Activated CD8-positive, alpha-beta memory T cell treated with anti-CD3 and anti-CD28 coated beads, Interleukin-2, amount 10 ng/mL, durations not matched to agents 7 days and 5 days (primary cell): Measurements from ENCODE around the gene ARL11. TPM values are rescaled to one million over a fixed set of nuclear protein-coding genes. Genes with fewer than 3 reads are reported as not detected.
A peak's percentile ranks its signal among the peaks of the same experiment; 100 is the strongest.

Experiments
- ATAC-seq: fragments of 150-1000 bp; cut with Tn5 transposase; one replicate; pipeline ENCODE4 v1.10.0; 2021; ENCODE audit warnings: moderate library complexity
- CTCF ChIA-PET: fragments of 350-600 bp; sonication (Branson Sonifier 250); formaldehyde crosslinking; loops from one replicate; lab custom pipeline; 2021; ENCODE audit warnings: antibody characterized with exemption; lab: Charles Lee
- DNase-seq: peaks from one replicate; pipeline ENCODE4 v3.0.0-alpha.2; 2020
- H3K27ac Mint-ChIP-seq: one replicate; pipeline ENCODE4 v1.8.0; 2021; ENCODE audit warnings: mild to moderate bottlenecking, mixed read lengths
- H3K27me3 Mint-ChIP-seq: one replicate; pipeline ENCODE4 v1.8.0; 2021; ENCODE audit warnings: mixed read lengths
- H3K36me3 Mint-ChIP-seq: one replicate; pipeline ENCODE4 v1.8.0; 2021; ENCODE audit warnings: mild to moderate bottlenecking, mixed read lengths
- H3K4me1 Mint-ChIP-seq: one replicate; pipeline ENCODE4 v1.8.0; 2021; ENCODE audit warnings: mixed read lengths
- H3K4me3 Mint-ChIP-seq: one replicate; pipeline ENCODE4 v1.8.0; 2021; ENCODE audit warnings: mild to moderate bottlenecking, moderate library complexity, mixed read lengths
- H3K9me3 Mint-ChIP-seq: one replicate; pipeline ENCODE4 v1.8.0; 2022; ENCODE audit warnings: low read depth, mixed read lengths
- total RNA-seq, 2 experiments: library from RNA; stranded (reverse); gene quantifications; one replicate each; pipeline ENCODE4 v1.2.3, GENCODE V29; 2021

The ARL11 gene
- total RNA-seq, 2 experiments from 2014 or later: 0.89 to 2.1 TPM

GRCh38 chr13:49622174-49622946 is 5.9 kb upstream of the ARL11 start:
- Mint-ChIP-seq H3K9me3 (no peaks in the 10 kb centered on the region), H3K36me3 (no peaks in the 10 kb centered on the region), H3K4me1 (peaks cover 3% of the 10 kb centered on the region), H3K4me3 (no peak overlapping the region), H3K27ac (no peak overlapping the region), H3K27me3 (peaks cover 3% of the 10 kb centered on the region)
- CTCF ChIA-PET: no interaction called here
- DNase-seq: no peak
- ATAC-seq: no peak

- no peaks in the 10 kb centered on the region for H3K9me3 Mint-ChIP-seq
- CTCF ChIA-PET: no interaction called here
- peaks cover 15% of the 10 kb centered on the region for H3K4me1 Mint-ChIP-seq
- no peaks in the 10 kb centered on the region for H3K36me3 Mint-ChIP-seq
- ATAC-seq (no peak), DNase-seq (no peak)
- peaks cover 3% of the 10 kb centered on the region for H3K27me3 Mint-ChIP-seq
- no peak overlapping the region for H3K4me3 Mint-ChIP-seq
- H3K27ac Mint-ChIP-seq: no peak overlapping the region
These were observed 4.1 kb upstream of the ARL11 start for GRCh38 chr13:49624229-49624628.

- DNase-seq (no peak), ATAC-seq (no peak)
- Mint-ChIP-seq H3K4me3 (no peak overlapping the region), H3K27me3 (peaks cover 3% of the 10 kb centered on the region), H3K27ac (no peak overlapping the region), H3K9me3 (no peaks in the 10 kb centered on the region), H3K36me3 (no peaks in the 10 kb centered on the region), H3K4me1 (peaks cover 16% of the 10 kb centered on the region)
- CTCF ChIA-PET: no interaction called here
These were observed 2.8 kb upstream of the ARL11 start for GRCh38 chr13:49625392-49626079.

GRCh38 chr13:49629196-49629938 is 1.1 kb downstream of the ARL11 start:
- H3K4me1 Mint-ChIP-seq: peaks cover 16% of the 10 kb centered on the region
- H3K36me3 Mint-ChIP-seq: no peaks in the 10 kb centered on the region
- CTCF ChIA-PET: interaction anchor here (1.2 to 1.6 kb wide), 3 partner anchors 12 to 307 kb away, joined by 3 to 7 read pairs (median 3); partner anchors contain the start of gene SPRYD7
- no peaks in the 10 kb centered on the region for H3K27me3 Mint-ChIP-seq
- peak overlapping the region; percentile 12 for H3K27ac Mint-ChIP-seq
- H3K9me3 Mint-ChIP-seq: no peaks in the 10 kb centered on the region
- H3K4me3 Mint-ChIP-seq: peak overlapping the region; percentile 82
- no peak for ATAC-seq
- no peak for DNase-seq

GRCh38 chr13:49629947-49630346 is 1.6 kb downstream of the ARL11 start:
- H3K36me3 Mint-ChIP-seq: no peaks in the 10 kb centered on the region
- no peak for ATAC-seq
- no peak overlapping the region for H3K27ac Mint-ChIP-seq
- H3K9me3 Mint-ChIP-seq: no peaks in the 10 kb centered on the region
- CTCF ChIA-PET: interaction anchor here (1.5 kb wide), 1 partner anchor 306 kb away, joined by 3 read pairs; the partner anchor contains the start of gene SPRYD7
- H3K4me3 Mint-ChIP-seq: no peak overlapping the region
- DNase-seq: no peak
- H3K27me3 Mint-ChIP-seq: no peaks in the 10 kb centered on the region
- H3K4me1 Mint-ChIP-seq: peaks cover 21% of the 10 kb centered on the region

- Mint-ChIP-seq H3K27ac (no peak overlapping the region), H3K4me3 (no peak overlapping the region), H3K36me3 (no peaks in the 10 kb centered on the region), H3K4me1 (peaks cover 27% of the 10 kb centered on the region), H3K9me3 (no peaks in the 10 kb centered on the region), H3K27me3 (no peaks in the 10 kb centered on the region)
- DNase-seq: no peak
- CTCF ChIA-PET: no interaction called here
- no peak for ATAC-seq
These were observed 2.3 kb downstream of the ARL11 start for GRCh38 chr13:49630580-49630979.

- Mint-ChIP-seq H3K4me3 (no peak overlapping the region), H3K4me1 (peaks cover 37% of the 10 kb centered on the region), H3K27me3 (no peaks in the 10 kb centered on the region), H3K9me3 (no peaks in the 10 kb centered on the region), H3K36me3 (no peaks in the 10 kb centered on the region), H3K27ac (no peak overlapping the region)
- CTCF ChIA-PET: no interaction called here
- no peak for ATAC-seq
- DNase-seq: no peak
These were observed 3.8 kb downstream of the ARL11 start for GRCh38 chr13:49632156-49632555.

GRCh38 chr13:49633710-49634109 is 5.4 kb downstream of the ARL11 start:
- ATAC-seq (no peak), DNase-seq (no peak)
- Mint-ChIP-seq H3K36me3 (peaks cover 2% of the 10 kb centered on the region), H3K4me1 (peaks cover 29% of the 10 kb centered on the region), H3K4me3 (no peak overlapping the region), H3K27ac (no peak overlapping the region), H3K27me3 (no peaks in the 10 kb centered on the region), H3K9me3 (no peaks in the 10 kb centered on the region)
- CTCF ChIA-PET: no interaction called here

- CTCF ChIA-PET: interaction anchor here (1.1 to 1.3 kb wide), 2 partner anchors 22 to 155 kb away, joined by 3 read pairs; no protein-coding TSS in a partner anchor
- DNase-seq (peak; percentile 79), ATAC-seq (peak; percentile 91)
- H3K4me1 Mint-ChIP-seq: peaks cover 21% of the 10 kb centered on the region
- H3K9me3 Mint-ChIP-seq: no peaks in the 10 kb centered on the region
- H3K36me3 Mint-ChIP-seq: peaks cover 2% of the 10 kb centered on the region
- H3K4me3 Mint-ChIP-seq: peak overlapping the region; percentile 79
- peak overlapping the region; percentile 67 for H3K27ac Mint-ChIP-seq
- H3K27me3 Mint-ChIP-seq: no peaks in the 10 kb centered on the region
These were observed 7.5 kb downstream of the ARL11 start for GRCh38 chr13:49635599-49636433.

- Mint-ChIP-seq H3K27ac (no peak overlapping the region), H3K9me3 (no peaks in the 10 kb centered on the region), H3K36me3 (peaks cover 2% of the 10 kb centered on the region), H3K27me3 (no peaks in the 10 kb centered on the region), H3K4me1 (peaks cover 21% of the 10 kb centered on the region), H3K4me3 (peak overlapping the region; percentile 79)
- DNase-seq: no peak
- no peak for ATAC-seq
- CTCF ChIA-PET: interaction anchor here (1.1 to 1.3 kb wide), 2 partner anchors 23 to 155 kb away, joined by 3 read pairs; no protein-coding TSS in a partner anchor
These were observed 8.4 kb downstream of the ARL11 start for GRCh38 chr13:49636705-49637104.

- peaks cover 2% of the 10 kb centered on the region for H3K36me3 Mint-ChIP-seq
- no peak overlapping the region for H3K27ac Mint-ChIP-seq
- ATAC-seq (no peak), DNase-seq (no peak)
- H3K27me3 Mint-ChIP-seq: no peaks in the 10 kb centered on the region
- no peak overlapping the region for H3K4me3 Mint-ChIP-seq
- CTCF ChIA-PET: no interaction called here
- H3K9me3 Mint-ChIP-seq: no peaks in the 10 kb centered on the region
- peaks cover 21% of the 10 kb centered on the region for H3K4me1 Mint-ChIP-seq
These were observed 9.9 kb downstream of the ARL11 start for GRCh38 chr13:49638030-49638743.

- H3K4me3 Mint-ChIP-seq: no peak overlapping the region
- CTCF ChIA-PET: no interaction called here
- H3K36me3 Mint-ChIP-seq: peaks cover 2% of the 10 kb centered on the region
- H3K9me3 Mint-ChIP-seq: no peaks in the 10 kb centered on the region
- DNase-seq (no peak), ATAC-seq (no peak)
- H3K4me1 Mint-ChIP-seq: peaks cover 21% of the 10 kb centered on the region
- H3K27me3 Mint-ChIP-seq: no peaks in the 10 kb centered on the region
- H3K27ac Mint-ChIP-seq: no peak overlapping the region
These were observed 10.4 kb downstream of the ARL11 start for GRCh38 chr13:49638744-49639072.
